Lower leg skin (tissue), 4 donors: Measurements from ENCODE around the gene FBXO45. TPM values are rescaled to one million over a fixed set of nuclear protein-coding genes. Genes with fewer than 3 reads are reported as not detected.

Source experiments
- DNase-seq, 2 donors: peaks; one replicate each; pipeline ENCODE4 v3.0.0-alpha.2; 2019; ENCODE audit warnings: low spot score in 2 of 2
- H3K4me3 ChIP-seq: fragments of 200-600 bp; sonication (generic); 2 replicates; pipeline ENCODE4 v1.5.1; 2017; ENCODE audit warnings: mild to moderate bottlenecking, low read depth; ENCODE audit not compliant: poor library complexity, severe bottlenecking
- POLR2A ChIP-seq, 2 donors: fragments of 450-650 bp; IDR thresholded peaks; one replicate each; pipeline ENCODE4 v1.6.1; 2016 to 2017; ENCODE audit warnings: antibody characterized with exemption in 2 of 2, mild to moderate bottlenecking in 1 of 2, moderate library complexity in 1 of 2
- WGBS, 2 donors: methylation state at CpG; one replicate each; pipeline ENCODE4 v1.1.5; 2018; 5-methylcytosine and 5-hydroxymethylcytosine counted together
- intact Hi-C: fragments of 100-400 bp; cut with DNase I; formaldehyde crosslinking; loops from one replicate; pipeline ENCODE4 v1.15.0; 2023; ENCODE audit warnings: low total_unique reads
- total RNA-seq, 4 donors: library from RNA; depleted of rRNA; stranded (reverse); fragments of >200 nt; gene quantifications; one replicate each; pipeline ENCODE4 v1.1.0, GENCODE V29; 2016
- TF ChIP-seq, protein P1 (sequence below), 3 donors: fragments of 450-650 bp; IDR thresholded peaks; one replicate each; pipeline ENCODE4 v1.5.1; 2016; ENCODE audit warnings: antibody characterized with exemption in 3 of 3, mild to moderate bottlenecking in 3 of 3, moderate library complexity in 2 of 3

The FBXO45 gene
- total RNA-seq, 4 donors from 2014 or later, result 16.1 to 33.7 (median 28.0) TPM

DNA sequence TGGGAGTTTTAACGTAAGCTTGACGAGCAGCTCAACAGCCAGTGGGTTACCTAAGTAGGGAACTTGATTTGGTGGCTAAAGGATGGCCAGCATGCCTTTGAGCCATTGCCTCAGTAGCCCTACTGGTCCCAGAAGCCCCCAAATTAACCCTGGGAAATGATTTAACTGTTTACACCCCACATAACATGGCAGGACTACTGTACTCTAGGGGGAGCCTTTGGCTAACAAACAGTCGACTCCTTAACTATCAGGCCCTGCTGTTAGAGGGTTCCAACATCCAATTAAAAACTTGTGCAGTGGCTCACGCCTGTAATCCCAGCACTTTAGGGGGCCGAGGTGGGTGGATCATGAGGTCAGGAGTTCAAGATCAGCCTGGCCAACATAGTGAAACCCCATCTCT lies 43.9 kb upstream of the FBXO45 start:
- intact Hi-C loops, result loop anchor here (10.0 kb wide), 1 partner anchor 270 kb away; no protein-coding TSS in a partner anchor
- TF ChIP-seq, protein P1, sequence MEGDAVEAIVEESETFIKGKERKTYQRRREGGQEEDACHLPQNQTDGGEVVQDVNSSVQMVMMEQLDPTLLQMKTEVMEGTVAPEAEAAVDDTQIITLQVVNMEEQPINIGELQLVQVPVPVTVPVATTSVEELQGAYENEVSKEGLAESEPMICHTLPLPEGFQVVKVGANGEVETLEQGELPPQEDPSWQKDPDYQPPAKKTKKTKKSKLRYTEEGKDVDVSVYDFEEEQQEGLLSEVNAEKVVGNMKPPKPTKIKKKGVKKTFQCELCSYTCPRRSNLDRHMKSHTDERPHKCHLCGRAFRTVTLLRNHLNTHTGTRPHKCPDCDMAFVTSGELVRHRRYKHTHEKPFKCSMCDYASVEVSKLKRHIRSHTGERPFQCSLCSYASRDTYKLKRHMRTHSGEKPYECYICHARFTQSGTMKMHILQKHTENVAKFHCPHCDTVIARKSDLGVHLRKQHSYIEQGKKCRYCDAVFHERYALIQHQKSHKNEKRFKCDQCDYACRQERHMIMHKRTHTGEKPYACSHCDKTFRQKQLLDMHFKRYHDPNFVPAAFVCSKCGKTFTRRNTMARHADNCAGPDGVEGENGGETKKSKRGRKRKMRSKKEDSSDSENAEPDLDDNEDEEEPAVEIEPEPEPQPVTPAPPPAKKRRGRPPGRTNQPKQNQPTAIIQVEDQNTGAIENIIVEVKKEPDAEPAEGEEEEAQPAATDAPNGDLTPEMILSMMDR (IDR thresholded peaks at IDR 0.05), result no peak
- TF ChIP-seq POLR2A (IDR thresholded peaks at IDR 0.05), result no peak
- H3K4me3 ChIP-seq, result no peak overlapping the region
- 66 to 68% methylated on average over 5 of the region's 5 CpGs for WGBS, 2 donors
- DNase-seq, result peak in 1 of 2 donors; percentile 4

DNA sequence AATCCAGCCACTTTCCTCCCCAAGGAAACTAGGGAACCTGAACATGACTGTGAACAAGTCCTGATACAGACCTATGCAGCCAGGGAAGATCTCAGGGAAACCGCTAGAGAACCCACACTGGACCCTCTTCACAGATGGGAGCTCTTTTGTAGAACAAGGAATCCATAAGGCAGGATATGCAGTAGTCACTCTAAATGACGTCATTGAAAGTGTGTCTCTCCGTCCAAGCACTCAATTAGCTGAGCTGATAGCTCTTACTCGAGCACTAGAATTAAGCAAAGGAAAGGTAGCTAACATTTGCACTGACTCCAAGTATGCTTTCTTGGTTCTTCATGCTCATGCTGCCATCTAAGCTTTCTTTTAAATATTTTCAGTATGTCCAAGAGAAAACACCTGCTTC lies 43.3 kb upstream of the FBXO45 start:
- no peak for DNase-seq
- no peak overlapping the region for H3K4me3 ChIP-seq
- WGBS, 2 donors, result 84 to 92% methylated on average over 4 of the region's 4 CpGs
- intact Hi-C loops, result loop anchor here (10.0 kb wide), 1 partner anchor 270 kb away; no protein-coding TSS in a partner anchor
- TF ChIP-seq, protein P1 (IDR thresholded peaks at IDR 0.05), result no peak
- no peak for TF ChIP-seq POLR2A (IDR thresholded peaks at IDR 0.05)

DNA sequence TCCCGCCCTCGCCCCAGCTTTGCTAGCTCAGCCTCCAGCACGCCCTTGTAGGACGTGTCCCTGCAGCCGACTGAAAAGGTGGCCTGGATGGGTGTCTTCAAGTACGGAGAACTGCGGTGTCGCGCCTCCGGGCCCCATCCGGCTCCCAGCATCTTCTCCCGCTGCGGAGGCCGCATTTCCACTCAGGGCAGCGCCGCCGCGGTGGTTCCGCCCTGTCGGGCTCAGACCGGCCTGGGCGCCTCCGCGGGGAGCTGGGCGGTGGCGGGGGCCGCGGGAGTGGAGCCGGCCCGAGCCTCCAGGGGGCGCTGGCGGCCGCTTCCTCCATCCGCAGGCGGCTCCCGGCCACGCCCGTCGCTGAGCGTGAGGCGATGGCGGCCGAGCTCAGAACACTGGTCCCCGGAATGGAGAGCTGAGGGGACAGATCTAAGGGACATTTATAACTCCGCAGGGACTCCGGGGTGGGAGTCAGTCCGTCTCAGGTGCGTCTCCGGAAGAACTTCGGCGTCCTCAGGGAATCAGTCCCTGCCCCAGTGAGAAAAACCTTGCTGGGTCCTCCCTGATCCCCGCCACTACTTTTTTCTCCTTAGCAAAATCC lies 39.7 kb upstream of the FBXO45 start:
- TF ChIP-seq POLR2A (IDR thresholded peaks at IDR 0.05), result no peak
- TF ChIP-seq, protein P1 (IDR thresholded peaks at IDR 0.05), result no peak
- peak; percentile 45 to 93 for DNase-seq
- no peak overlapping the region for H3K4me3 ChIP-seq
- intact Hi-C loops, result loop anchor here (10.0 kb wide), 1 partner anchor 274 kb away; no protein-coding TSS in a partner anchor
- WGBS, 2 donors, result 6% methylated on average over 16 to 25 of the region's 52 CpGs

DNA sequence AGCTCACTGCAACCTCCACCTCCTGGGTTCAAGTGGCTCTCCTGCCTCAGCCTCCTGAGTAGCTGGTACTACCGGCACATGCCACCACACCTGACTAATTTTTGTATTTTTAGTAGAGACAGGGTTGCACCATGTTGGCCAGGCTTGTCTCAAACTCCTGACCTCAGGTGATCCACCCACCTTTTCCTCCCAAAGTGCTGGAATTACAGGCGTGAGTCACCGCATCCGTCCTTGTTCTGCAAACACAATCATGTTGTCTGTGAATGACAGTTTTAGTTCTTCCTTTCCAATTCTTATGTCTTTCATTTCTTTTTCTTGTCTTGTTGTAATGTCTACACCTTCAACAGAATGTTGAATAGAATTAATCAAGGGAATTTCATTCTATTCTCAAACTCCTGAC lies 37.0 kb upstream of the FBXO45 start:
- H3K4me3 ChIP-seq, result no peak overlapping the region
- 68 to 78% methylated on average over 4 of the region's 4 CpGs for WGBS, 2 donors
- intact Hi-C loops, result no loop called here
- TF ChIP-seq, protein P1 (IDR thresholded peaks at IDR 0.05), result no peak
- TF ChIP-seq POLR2A (IDR thresholded peaks at IDR 0.05), result no peak
- DNase-seq, result peak in 1 of 2 donors; percentile 25

DNA sequence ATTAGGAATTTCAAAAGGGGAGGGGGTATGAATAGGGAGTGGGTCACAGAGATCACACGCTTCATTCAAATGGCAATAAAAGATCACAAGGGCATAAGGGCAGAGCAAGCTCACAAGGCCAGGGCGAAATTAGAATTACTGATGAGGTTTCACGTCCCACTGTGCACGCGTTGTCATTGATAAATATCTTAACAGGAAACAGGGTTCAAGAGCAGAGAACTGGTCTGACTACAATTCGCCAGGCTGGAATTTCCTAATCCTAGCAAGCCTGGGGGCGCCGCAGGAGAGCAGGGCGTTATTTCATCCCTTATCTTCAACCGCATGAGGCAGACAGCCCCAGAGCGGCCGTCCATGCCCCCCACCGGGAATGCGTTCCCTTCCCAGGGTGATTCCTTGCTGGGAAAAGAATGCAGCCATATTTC lies 35.2 kb upstream of the FBXO45 start:
- 36 to 38% methylated on average over 14 of the region's 14 CpGs for WGBS, 2 donors
- H3K4me3 ChIP-seq, result no peak overlapping the region
- intact Hi-C loops, result no loop called here
- no peak for TF ChIP-seq POLR2A (IDR thresholded peaks at IDR 0.05)
- TF ChIP-seq, protein P1 (IDR thresholded peaks at IDR 0.05), result no peak
- DNase-seq, result peak in 1 of 2 donors; percentile 60
